ENCODE results near the gene ARHGAP29.

Gene ARHGAP29

GRCh38 chr1:94265906-94266305 is 28.5 kb upstream of the ARHGAP29 start:
- DNase-seq (ENCODE audit: low read depth in 2 of 3, low spot score in 1 of 3): no peak

GRCh38 chr1:94265011-94265422 is 27.6 kb upstream of the ARHGAP29 start:
- DNase-seq (ENCODE audit: low read depth in 2 of 3, low spot score in 1 of 3): no peak

GRCh38 chr1:94260635-94261387 is 23.4 kb upstream of the ARHGAP29 start:
- no peak for DNase-seq (ENCODE audit: low read depth in 2 of 3, low spot score in 1 of 3)

- no peak for DNase-seq (ENCODE audit: low read depth in 2 of 3, low spot score in 1 of 3)
Observed at GRCh38 chr1:94259635-94260289, 22.4 kb upstream of the ARHGAP29 start.

GRCh38 chr1:94258873-94259331 is 21.5 kb upstream of the ARHGAP29 start:
- no peak for DNase-seq (ENCODE audit: low read depth in 2 of 3, low spot score in 1 of 3)

GRCh38 chr1:94257444-94257843 is 20.1 kb upstream of the ARHGAP29 start:
- DNase-seq (ENCODE audit: low read depth in 2 of 3, low spot score in 1 of 3): no peak

- no peak for DNase-seq (ENCODE audit: low read depth in 2 of 3, low spot score in 1 of 3)
Observed at GRCh38 chr1:94255476-94255875, 18.1 kb upstream of the ARHGAP29 start.

GRCh38 chr1:94254073-94254810 is 16.9 kb upstream of the ARHGAP29 start:
- no peak for DNase-seq (ENCODE audit: low read depth in 2 of 3, low spot score in 1 of 3)

- DNase-seq (ENCODE audit: low read depth in 2 of 3, low spot score in 1 of 3): no peak
Observed at GRCh38 chr1:94253456-94254017, 16.2 kb upstream of the ARHGAP29 start.

- DNase-seq (ENCODE audit: low read depth in 2 of 3, low spot score in 1 of 3): no peak
Observed at GRCh38 chr1:94250341-94250740, 13.0 kb upstream of the ARHGAP29 start.

GRCh38 chr1:94248956-94249688 is 11.7 kb upstream of the ARHGAP29 start:
- DNase-seq (ENCODE audit: low read depth in 2 of 3, low spot score in 1 of 3): no peak

GRCh38 chr1:94247138-94248094 is 10.0 kb upstream of the ARHGAP29 start:
- peak in 1 of 3 donors; percentile 22 for DNase-seq (ENCODE audit: low read depth in 2 of 3, low spot score in 1 of 3)

- no peak for DNase-seq (ENCODE audit: low read depth in 2 of 3, low spot score in 1 of 3)
Observed at GRCh38 chr1:94246692-94247137, 9.3 kb upstream of the ARHGAP29 start.

- no peak for DNase-seq (ENCODE audit: low read depth in 2 of 3, low spot score in 1 of 3)
Observed at GRCh38 chr1:94245747-94246438, 8.5 kb upstream of the ARHGAP29 start.

- DNase-seq (ENCODE audit: low read depth in 2 of 3, low spot score in 1 of 3): no peak
Observed at GRCh38 chr1:94244816-94245215, 7.4 kb upstream of the ARHGAP29 start.

GRCh38 chr1:94243665-94244064 is 6.3 kb upstream of the ARHGAP29 start:
- DNase-seq (ENCODE audit: low read depth in 2 of 3, low spot score in 1 of 3): no peak

GRCh38 chr1:94240822-94241221 is 3.4 kb upstream of the ARHGAP29 start:
- DNase-seq (ENCODE audit: low read depth in 2 of 3, low spot score in 1 of 3): no peak

GRCh38 chr1:94239796-94240195 is 2.4 kb upstream of the ARHGAP29 start:
- no peak for DNase-seq (ENCODE audit: low read depth in 2 of 3, low spot score in 1 of 3)

- no peak for DNase-seq (ENCODE audit: low read depth in 2 of 3, low spot score in 1 of 3)
Observed at GRCh38 chr1:94239051-94239450, 1.7 kb upstream of the ARHGAP29 start.

Measured in stimulated activated CD4-positive, alpha-beta T cell treated with anti-CD3 and anti-CD28 coated beads, Interleukin-12 subunit alpha, Interleukin-12 subunit beta, amount 100 ng/mL, for 48 hours (primary cell).